HG03378 (cell line): ENCODE measurements around the gene MYO3A.
"Not testable (repeated sequence)": the region's sequence is repeated elsewhere in the genome, so short reads cannot be mapped to it uniquely, and the experiment has no call there.

Experiments used
- ATAC-seq: cut with Tn5 transposase; IDR thresholded peaks from one replicate; pipeline ENCODE4 v1.9.1; 2021; ENCODE audit warnings: mild to moderate bottlenecking, moderate library complexity; ENCODE audit not compliant: unreplicated experiment

The MYO3A gene

GRCh38 chr10:26067680-26068079 is 133.7 kb downstream of the MYO3A start:
- no peak for ATAC-seq

- not testable (repeated sequence) for ATAC-seq
Observed at GRCh38 chr10:26080971-26081370, 146.9 kb downstream of the MYO3A start.

- ATAC-seq, result no peak
Observed at GRCh38 chr10:26081459-26081858, 147.4 kb downstream of the MYO3A start.

GRCh38 chr10:26085549-26085948 is 151.5 kb downstream of the MYO3A start:
- ATAC-seq, result no peak

GRCh38 chr10:26087666-26088065 is 153.6 kb downstream of the MYO3A start:
- ATAC-seq, result no peak

GRCh38 chr10:26090026-26090425 is 156.0 kb downstream of the MYO3A start:
- ATAC-seq, result no peak

GRCh38 chr10:26090762-26091161 is 156.7 kb downstream of the MYO3A start:
- no peak for ATAC-seq

- ATAC-seq, result no peak
Observed at GRCh38 chr10:26093229-26093628, 159.2 kb downstream of the MYO3A start.

GRCh38 chr10:26095781-26096180 is 161.8 kb downstream of the MYO3A start:
- ATAC-seq, result no peak

- ATAC-seq, result not testable (repeated sequence)
Observed at GRCh38 chr10:26097549-26097948, 163.5 kb downstream of the MYO3A start.

- ATAC-seq, result no peak
Observed at GRCh38 chr10:26112532-26112931, 178.5 kb downstream of the MYO3A start.

GRCh38 chr10:26138613-26139012 is 204.6 kb downstream of the MYO3A start:
- no peak for ATAC-seq

GRCh38 chr10:26156019-26156418 is 222.0 kb downstream of the MYO3A start:
- ATAC-seq, result no peak

- no peak for ATAC-seq
Observed at GRCh38 chr10:26157734-26158133, 223.7 kb downstream of the MYO3A start.

- ATAC-seq, result no peak
Observed at GRCh38 chr10:26169466-26169865, 235.4 kb downstream of the MYO3A start.

- no peak for ATAC-seq
Observed at GRCh38 chr10:26172131-26172530, 238.1 kb downstream of the MYO3A start.

- no peak for ATAC-seq
Observed at GRCh38 chr10:26173837-26174236, 239.8 kb downstream of the MYO3A start.

GRCh38 chr10:26177341-26177740 is 243.3 kb downstream of the MYO3A start:
- no peak for ATAC-seq

- ATAC-seq, result no peak
Observed at GRCh38 chr10:26194275-26194674, 260.2 kb downstream of the MYO3A start.

- ATAC-seq, result no peak
Observed at GRCh38 chr10:26197248-26197647, 263.2 kb downstream of the MYO3A start.

GRCh38 chr10:26198119-26198518 is 264.1 kb downstream of the MYO3A start:
- no peak for ATAC-seq

GRCh38 chr10:26199841-26200240 is 265.8 kb downstream of the MYO3A start:
- ATAC-seq, result no peak

GRCh38 chr10:26205223-26205622 is 271.2 kb downstream of the MYO3A start:
- no peak for ATAC-seq
